Upper lobe of right lung (tissue), 1 donor: Measurements from ENCODE around the gene H1-8. TPM values are rescaled to one million over a fixed set of nuclear protein-coding genes. Genes with fewer than 3 reads are reported as not detected.
A peak's percentile ranks its signal among the peaks of the same experiment; 100 is the strongest.
"Not testable (repeated sequence)": the region's sequence is repeated elsewhere in the genome, so short reads cannot be mapped to it uniquely, and the experiment has no call there.

Experiments used
- ATAC-seq: fragments of 200-7000 bp; cut with Tn5 transposase; one replicate; pipeline ENCODE4 v1.9.1; 2020; ENCODE audit warnings: mild to moderate bottlenecking, moderate library complexity
- DNase-seq: peaks from one replicate; pipeline ENCODE4 v3.0.0-alpha.2; 2020
- H3K27ac ChIP-seq: fragments of 200-600 bp; one replicate; pipeline ENCODE4 v1.8.0; 2022
- H3K27me3 ChIP-seq: fragments of 200-600 bp; one replicate; pipeline ENCODE4 v1.8.0; 2022; ENCODE audit warnings: mild to moderate bottlenecking
- H3K36me3 ChIP-seq: fragments of 200-600 bp; one replicate; pipeline ENCODE4 v1.8.0; 2022
- H3K4me1 ChIP-seq: fragments of 200-600 bp; one replicate; pipeline ENCODE4 v1.8.0; 2022
- H3K4me3 ChIP-seq: fragments of 200-600 bp; one replicate; pipeline ENCODE4 v1.8.0; 2022; ENCODE audit warnings: mild to moderate bottlenecking
- H3K9me3 ChIP-seq: fragments of 200-600 bp; one replicate; pipeline ENCODE4 v1.8.0; 2022
- intact Hi-C: fragments of 100-400 bp; cut with DNase I; formaldehyde crosslinking; loops from one replicate; pipeline ENCODE4 v1.11.0; 2022
- total RNA-seq: library from RNA; stranded (reverse); fragmentation: NEBNext Ultra II Directional; extraction: Animal tissue kit (Norgen Biotek cat#: 25700); gene quantifications from one replicate; pipeline ENCODE4 v1.2.1, GENCODE V29; 2021
- TF ChIP-seq, protein P1 (sequence below): fragments of 200-600 bp; IDR thresholded peaks from one replicate; pipeline ENCODE4 v1.8.0; 2022; ENCODE audit warnings: antibody characterized with exemption
- donor health status: DM: no; HTN: yes; CAD: no; lungs with severe emphysema.

H1-8 gene
- total RNA-seq, 1 donor from 2014 or later, result not detected

DNA sequence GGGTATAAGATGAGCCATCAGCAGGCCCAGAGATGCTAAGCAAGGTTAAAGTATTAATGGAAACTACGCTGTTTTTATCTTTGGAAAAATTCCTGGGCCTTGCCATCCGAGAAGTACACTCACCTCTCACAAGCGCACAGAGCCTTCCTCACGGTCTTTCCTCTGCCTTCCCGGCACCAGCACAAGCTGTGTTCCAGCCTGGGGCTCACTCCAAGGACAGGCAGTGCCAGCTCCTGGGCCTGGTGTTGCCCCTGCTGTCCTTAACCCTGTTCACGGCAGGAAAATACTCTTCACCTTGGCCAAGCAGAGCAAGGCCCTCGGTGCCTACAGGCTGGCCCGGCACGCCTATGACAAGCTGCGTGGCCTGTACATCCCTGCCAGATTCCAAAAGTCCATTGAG lies 28.9 kb upstream of the H1-8 start:
- H3K27ac ChIP-seq, result no peak overlapping the region
- H3K4me1 ChIP-seq, result no peaks in the 10 kb centered on the region
- H3K36me3 ChIP-seq, result peaks cover 10% of the 10 kb centered on the region
- DNase-seq (peak; percentile 46), ATAC-seq (no peak)
- H3K27me3 ChIP-seq, result no peaks in the 10 kb centered on the region
- no peak overlapping the region for H3K4me3 ChIP-seq
- intact Hi-C loops, result no loop called here
- TF ChIP-seq, protein P1, sequence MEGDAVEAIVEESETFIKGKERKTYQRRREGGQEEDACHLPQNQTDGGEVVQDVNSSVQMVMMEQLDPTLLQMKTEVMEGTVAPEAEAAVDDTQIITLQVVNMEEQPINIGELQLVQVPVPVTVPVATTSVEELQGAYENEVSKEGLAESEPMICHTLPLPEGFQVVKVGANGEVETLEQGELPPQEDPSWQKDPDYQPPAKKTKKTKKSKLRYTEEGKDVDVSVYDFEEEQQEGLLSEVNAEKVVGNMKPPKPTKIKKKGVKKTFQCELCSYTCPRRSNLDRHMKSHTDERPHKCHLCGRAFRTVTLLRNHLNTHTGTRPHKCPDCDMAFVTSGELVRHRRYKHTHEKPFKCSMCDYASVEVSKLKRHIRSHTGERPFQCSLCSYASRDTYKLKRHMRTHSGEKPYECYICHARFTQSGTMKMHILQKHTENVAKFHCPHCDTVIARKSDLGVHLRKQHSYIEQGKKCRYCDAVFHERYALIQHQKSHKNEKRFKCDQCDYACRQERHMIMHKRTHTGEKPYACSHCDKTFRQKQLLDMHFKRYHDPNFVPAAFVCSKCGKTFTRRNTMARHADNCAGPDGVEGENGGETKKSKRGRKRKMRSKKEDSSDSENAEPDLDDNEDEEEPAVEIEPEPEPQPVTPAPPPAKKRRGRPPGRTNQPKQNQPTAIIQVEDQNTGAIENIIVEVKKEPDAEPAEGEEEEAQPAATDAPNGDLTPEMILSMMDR, result no peak
- no peaks in the 10 kb centered on the region for H3K9me3 ChIP-seq

DNA sequence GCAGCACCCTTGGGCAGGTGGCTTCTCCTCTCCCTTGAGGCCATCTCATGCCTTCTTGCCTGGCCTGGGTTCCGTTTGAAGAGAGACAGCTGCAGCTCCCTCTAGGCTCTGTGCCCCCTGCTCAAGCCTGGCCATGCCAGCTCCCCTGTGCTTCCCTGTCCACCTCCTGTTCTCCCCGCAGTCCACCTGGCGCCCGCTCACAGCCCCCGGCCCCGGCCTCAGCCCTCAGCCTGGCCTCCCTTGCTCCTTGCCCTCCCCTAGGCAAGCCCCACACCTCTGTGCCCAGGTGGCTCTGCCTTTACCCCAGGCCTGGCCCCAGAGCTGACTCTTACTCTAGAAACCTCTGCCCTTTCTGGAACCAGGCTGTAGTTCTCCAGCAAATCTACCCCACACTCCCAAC lies 28.4 kb upstream of the H1-8 start:
- Histone ChIP-seq H3K36me3 (peaks cover 10% of the 10 kb centered on the region), H3K27me3 (no peaks in the 10 kb centered on the region), H3K9me3 (no peaks in the 10 kb centered on the region), H3K4me3 (no peak overlapping the region), H3K4me1 (no peaks in the 10 kb centered on the region), H3K27ac (no peak overlapping the region)
- TF ChIP-seq, protein P1, result no peak
- intact Hi-C loops, result no loop called here
- DNase-seq (peak; percentile 43), ATAC-seq (no peak)

DNA sequence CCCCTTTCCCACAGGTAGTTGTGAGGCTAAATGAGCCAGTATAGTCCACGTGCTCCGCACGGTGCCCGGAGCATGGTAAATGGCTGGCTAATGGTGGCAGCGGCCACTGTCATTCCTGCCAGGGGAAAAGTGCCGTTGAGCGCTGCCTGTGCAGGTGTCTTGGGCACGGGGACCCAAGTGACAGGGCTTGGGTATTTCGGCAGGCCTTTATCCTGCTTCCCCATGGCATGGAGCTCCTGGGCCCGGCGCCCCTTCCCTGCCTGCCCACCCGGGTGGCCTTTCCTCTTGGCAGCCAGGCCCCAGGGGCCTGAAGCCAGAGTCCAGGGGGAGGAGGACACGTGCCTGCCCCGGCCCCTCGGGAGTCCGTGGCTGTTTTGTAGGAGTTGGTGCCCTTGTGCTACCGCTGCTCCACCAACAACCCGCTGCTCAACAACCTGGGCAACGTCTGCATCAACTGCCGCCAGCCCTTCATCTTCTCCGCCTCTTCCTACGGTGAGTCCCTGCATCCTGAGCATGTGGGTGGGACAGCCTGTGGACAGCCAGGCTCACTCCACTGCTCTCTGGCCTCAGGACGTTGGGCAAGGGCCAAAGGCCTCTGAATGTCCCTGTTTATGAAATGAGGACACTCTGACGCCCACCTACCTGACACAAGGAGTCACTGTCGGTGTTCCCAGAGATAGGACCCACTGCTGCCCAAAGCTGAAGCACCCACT lies 27.7 kb upstream of the H1-8 start:
- intact Hi-C loops, ATAC-seq, H3K27me3 ChIP-seq, H3K9me3 ChIP-seq, H3K27ac ChIP-seq, H3K4me3 ChIP-seq, H3K4me1 ChIP-seq: not testable (repeated sequence)
- DNase-seq, result peak; percentile 56
- peaks cover 10% of the 10 kb centered on the region for H3K36me3 ChIP-seq

GRCh38 chr3:129515821-129516432 lies 27.0 kb upstream of the H1-8 start:
- intact Hi-C loops, ATAC-seq, DNase-seq, H3K4me1 ChIP-seq, H3K27me3 ChIP-seq, H3K4me3 ChIP-seq, H3K9me3 ChIP-seq, H3K27ac ChIP-seq: not testable (repeated sequence)
- peaks cover 10% of the 10 kb centered on the region for H3K36me3 ChIP-seq

- DNase-seq (peak; percentile 53), ATAC-seq (no peak)
- H3K36me3 ChIP-seq, result peaks cover 5% of the 10 kb centered on the region
- intact Hi-C loops, result no loop called here
- no peaks in the 10 kb centered on the region for H3K27me3 ChIP-seq
- H3K27ac ChIP-seq, result no peak overlapping the region
- H3K4me3 ChIP-seq, result no peak overlapping the region
- no peaks in the 10 kb centered on the region for H3K9me3 ChIP-seq
- TF ChIP-seq, protein P1, result no peak
- no peaks in the 10 kb centered on the region for H3K4me1 ChIP-seq
These were observed 25.5 kb upstream of the H1-8 start for GRCh38 chr3:129517516-129517915.

- ATAC-seq (no peak), DNase-seq (peak; percentile 46)
- TF ChIP-seq, protein P1, result no peak
- no peaks in the 10 kb centered on the region for H3K27me3 ChIP-seq
- H3K27ac ChIP-seq, result no peak overlapping the region
- intact Hi-C loops, result no loop called here
- H3K4me3 ChIP-seq, result no peak overlapping the region
- no peaks in the 10 kb centered on the region for H3K9me3 ChIP-seq
- H3K36me3 ChIP-seq, result no peaks in the 10 kb centered on the region
- no peaks in the 10 kb centered on the region for H3K4me1 ChIP-seq
These were observed 24.9 kb upstream of the H1-8 start for GRCh38 chr3:129518038-129518561.
